ENCODE data around the gene RNF135.

DNA sequence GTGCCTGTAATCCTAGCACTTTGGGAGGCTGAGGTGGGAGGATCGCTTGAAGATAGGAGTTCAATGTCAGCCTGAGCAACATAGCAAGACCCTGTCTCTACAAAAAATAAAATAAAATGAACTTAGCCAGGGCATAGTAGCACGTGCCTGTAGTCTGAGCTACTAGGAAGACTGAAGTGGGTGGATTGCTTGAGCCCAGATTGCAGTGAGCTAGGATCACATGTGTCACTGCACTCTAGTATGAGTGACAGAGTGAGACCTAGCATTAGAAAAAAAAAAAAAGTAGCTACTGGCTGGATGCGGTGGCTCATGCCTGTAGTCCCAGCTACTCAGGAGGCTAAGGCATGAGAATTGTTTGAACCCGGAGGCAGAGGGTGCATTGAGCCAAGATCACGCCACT, 43.1 kb upstream of the RNF135 start:
- TF ChIP-seq POLR2A (IDR thresholded peaks at IDR 0.05; ENCODE audit: extremely low read depth, insufficient read length) (no peak), MYC (IDR thresholded peaks at IDR 0.05; ENCODE audit: low read depth, low read length) (no peak)
- TF ChIP-seq, protein P1, sequence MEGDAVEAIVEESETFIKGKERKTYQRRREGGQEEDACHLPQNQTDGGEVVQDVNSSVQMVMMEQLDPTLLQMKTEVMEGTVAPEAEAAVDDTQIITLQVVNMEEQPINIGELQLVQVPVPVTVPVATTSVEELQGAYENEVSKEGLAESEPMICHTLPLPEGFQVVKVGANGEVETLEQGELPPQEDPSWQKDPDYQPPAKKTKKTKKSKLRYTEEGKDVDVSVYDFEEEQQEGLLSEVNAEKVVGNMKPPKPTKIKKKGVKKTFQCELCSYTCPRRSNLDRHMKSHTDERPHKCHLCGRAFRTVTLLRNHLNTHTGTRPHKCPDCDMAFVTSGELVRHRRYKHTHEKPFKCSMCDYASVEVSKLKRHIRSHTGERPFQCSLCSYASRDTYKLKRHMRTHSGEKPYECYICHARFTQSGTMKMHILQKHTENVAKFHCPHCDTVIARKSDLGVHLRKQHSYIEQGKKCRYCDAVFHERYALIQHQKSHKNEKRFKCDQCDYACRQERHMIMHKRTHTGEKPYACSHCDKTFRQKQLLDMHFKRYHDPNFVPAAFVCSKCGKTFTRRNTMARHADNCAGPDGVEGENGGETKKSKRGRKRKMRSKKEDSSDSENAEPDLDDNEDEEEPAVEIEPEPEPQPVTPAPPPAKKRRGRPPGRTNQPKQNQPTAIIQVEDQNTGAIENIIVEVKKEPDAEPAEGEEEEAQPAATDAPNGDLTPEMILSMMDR (IDR thresholded peaks at IDR 0.05; ENCODE audit: low read depth, low read length) = no peak
- TF ChIP-seq, protein P2, sequence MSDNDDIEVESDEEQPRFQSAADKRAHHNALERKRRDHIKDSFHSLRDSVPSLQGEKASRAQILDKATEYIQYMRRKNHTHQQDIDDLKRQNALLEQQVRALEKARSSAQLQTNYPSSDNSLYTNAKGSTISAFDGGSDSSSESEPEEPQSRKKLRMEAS (IDR thresholded peaks at IDR 0.05; ENCODE audit: low read depth, low read length) = no peak
